Panc1 (cell line): ENCODE measurements around the gene PXN. TPM values are rescaled to one million over a fixed set of nuclear protein-coding genes. Genes with fewer than 3 reads are reported as not detected.

ENCODE experiments used
- ATAC-seq: fragments of 200-7000 bp; cut with Tn5 transposase; 2 replicates; pipeline ENCODE4 v1.9.1; 2020; ENCODE audit warnings: mild to moderate bottlenecking, moderate library complexity
- BruUV-seq: library from RNA; stranded (reverse); fragments of 400-500 nt; replicated peaks from 2 replicates; lab custom pipeline; 2021; lab: Mats Ljungman, UMichigan
- CTCF ChIA-PET: fragments of 300-600 bp; sonication (Branson Sonifier 250); formaldehyde crosslinking; loops from one replicate; lab custom pipeline; 2022; ENCODE audit warnings: antibody characterized with exemption; lab: Charles Lee
- POLR2A ChIA-PET: fragments of 300-600 bp; sonication (Branson Sonifier 250); formaldehyde crosslinking; loops from one replicate; lab custom pipeline; 2022; ENCODE audit warnings: antibody characterized with exemption; lab: Charles Lee
- DNase-seq: peaks from one replicate; pipeline ENCODE4 v3.0.0-alpha.2; 2010; ENCODE audit warnings: low read depth, low spot score
- H3K27ac ChIP-seq: 2 replicates; pipeline ENCODE4 v1.5.1; 2011; ENCODE audit warnings: mild to moderate bottlenecking, low read length, inconsistent platforms
- H3K27me3 ChIP-seq: fragments of 200-500 bp; sonication (Bioruptor generic); 2 replicates; pipeline ENCODE4 v1.6.0; 2014; ENCODE audit warnings: low read length, inconsistent platforms; ENCODE audit not compliant: control insufficient read depth, insufficient read depth
- H3K36me3 ChIP-seq: fragments of 200-500 bp; sonication (Bioruptor generic); 2 replicates; pipeline ENCODE4 v1.5.1; 2014; ENCODE audit warnings: inconsistent platforms, mild to moderate bottlenecking, low read length, moderate library complexity; ENCODE audit not compliant: control insufficient read depth, insufficient read depth
- H3K4me1 ChIP-seq: 2 replicates; pipeline ENCODE4 v1.5.1; 2011; ENCODE audit warnings: inconsistent platforms, mild to moderate bottlenecking, low read length, moderate library complexity; ENCODE audit not compliant: control insufficient read depth, insufficient read depth
- H3K4me3 ChIP-seq, 2 experiments: 2 replicates each; pipeline ENCODE4 v1.5.1; 2011 to 2012; ENCODE audit warnings: low read depth in 2 of 2, low read length in 2 of 2, mild to moderate bottlenecking in 2 of 2, inconsistent platforms in 1 of 2, moderate library complexity in 1 of 2
- H3K9me3 ChIP-seq: fragments of 200-500 bp; sonication (Bioruptor generic); 2 replicates; pipeline ENCODE4 v1.5.1; 2014; ENCODE audit warnings: low read depth, mild to moderate bottlenecking, inconsistent platforms, low read length, moderate library complexity; ENCODE audit not compliant: control insufficient read depth, insufficient read depth
- CTCF ChIP-seq: fragments of 450-650 bp; IDR thresholded peaks from 2 replicates; pipeline ENCODE4 v1.5.1; 2017; ENCODE audit warnings: mild to moderate bottlenecking
- POLR2AphosphoS5 ChIP-seq: IDR thresholded peaks from 2 replicates; pipeline ENCODE4 v1.6.1; 2012; ENCODE audit warnings: mild to moderate bottlenecking, low read depth, low read length, moderate library complexity
- REST ChIP-seq, 2 experiments: IDR thresholded peaks; 2 replicates each; pipeline ENCODE4 v1.6.1; 2011 to 2012; ENCODE audit warnings: low read depth in 2 of 2, control low read depth in 1 of 2, low read length in 1 of 2, mild to moderate bottlenecking in 1 of 2, moderate library complexity in 1 of 2; ENCODE audit not compliant: insufficient read depth in 1 of 2
- SIN3A ChIP-seq: IDR thresholded peaks from 2 replicates; pipeline ENCODE4 v1.6.1; 2012; ENCODE audit warnings: low read depth, mild to moderate bottlenecking, low read length, moderate library complexity, borderline replicate concordance; ENCODE audit not compliant: insufficient read depth
- TCF7L2 ChIP-seq: IDR thresholded peaks from 2 replicates; pipeline ENCODE4 v1.6.1; 2011; ENCODE audit warnings: mild to moderate bottlenecking, low read depth, low read length, inconsistent platforms
- in situ Hi-C: cut with HindIII; loops from 2 replicates; pipeline ENCODE4 v1.10.0; 2016; ENCODE audit warnings: low sequenced_read_pairs, low pct_unique_long_range_greater_than_20kb
- intact Hi-C: fragments of 100-400 bp; cut with micrococcal nuclease; formaldehyde crosslinking; loops from one replicate; pipeline ENCODE4 v1.10.0; 2022; ENCODE audit not compliant: unreplicated experiment
- total RNA-seq: library from RNA; stranded (reverse); gene quantifications from one replicate; pipeline ENCODE4 v1.2.1, GENCODE V29; 2021; ENCODE audit not compliant: unreplicated experiment

The PXN gene
- total RNA-seq, 1 experiment from 2014 or later = 484 TPM

- Histone ChIP-seq H3K27me3 (no peaks in the 10 kb centered on the region), H3K4me3 (no peak overlapping the region), H3K27ac (no peak overlapping the region), H3K4me1 (no peaks in the 10 kb centered on the region), H3K36me3 (no peaks in the 10 kb centered on the region), H3K9me3 (no peaks in the 10 kb centered on the region)
- intact Hi-C loops = no loop called here
- TF ChIP-seq POLR2AphosphoS5 = no peak
- no peak for ATAC-seq
- POLR2A ChIA-PET = interaction anchor here (0.6 kb wide), 1 partner anchor 56 kb away, joined by 3 read pairs; no protein-coding TSS in a partner anchor
- no TSS peak for BruUV-seq
- CTCF ChIA-PET = no interaction called here
- DNase-seq = no peak
- in situ Hi-C loops = no loop called here
Measured at GRCh38 chr12:120278137-120279069, 12.9 kb upstream of the PXN start.

GRCh38 chr12:120276734-120277133 lies 11.2 kb upstream of the PXN start:
- Histone ChIP-seq H3K27ac (no peak overlapping the region), H3K4me3 (no peak overlapping the region), H3K9me3 (no peaks in the 10 kb centered on the region), H3K36me3 (no peaks in the 10 kb centered on the region), H3K4me1 (no peaks in the 10 kb centered on the region), H3K27me3 (no peaks in the 10 kb centered on the region)
- intact Hi-C loops (no loop called here), in situ Hi-C loops (no loop called here)
- POLR2A ChIA-PET = no interaction called here
- DNase-seq = no peak
- CTCF ChIA-PET = no interaction called here
- ATAC-seq = no peak
- TF ChIP-seq POLR2AphosphoS5 (no peak), REST (IDR thresholded peaks at IDR 0.05; ENCODE audit: insufficient read depth in 1 of 2, low read depth in 2 of 2, low read length in 1 of 2) (no peak)
- BruUV-seq = no TSS peak

- no peak for TF ChIP-seq SIN3A
- no peak for TF ChIP-seq REST (IDR thresholded peaks at IDR 0.05; ENCODE audit: insufficient read depth in 1 of 2, low read depth in 2 of 2, low read length in 1 of 2)
- TF ChIP-seq TCF7L2 = no peak
- TF ChIP-seq CTCF = no peak
- no peak for TF ChIP-seq POLR2AphosphoS5
- intact Hi-C loops (no loop called here), in situ Hi-C loops (no loop called here)
- Histone ChIP-seq H3K27ac (peak overlapping the region; percentile 14; the same call in 1 of the 2 replicates), H3K4me1 (peaks cover 14% of the 10 kb centered on the region), H3K4me3 (no peak overlapping the region), H3K27me3 (no peaks in the 10 kb centered on the region), H3K36me3 (peaks cover 9% of the 10 kb centered on the region), H3K9me3 (no peaks in the 10 kb centered on the region)
- ATAC-seq (no peak), DNase-seq (no peak)
- BruUV-seq = no TSS peak
- CTCF ChIA-PET = interaction anchor here (1.0 to 1.1 kb wide), 2 partner anchors 40 to 48 kb away, joined by 3 to 5 read pairs; no protein-coding TSS in a partner anchor
- POLR2A ChIA-PET = interaction anchor here (0.6 to 2.8 kb wide), 2 partner anchors 67 to 160 kb away, joined by 4 to 15 read pairs; partner anchors contain the start of gene RPLP0
Measured at GRCh38 chr12:120267736-120268135, 2.2 kb upstream of the PXN start.
